Left renal pelvis (tissue), 4 donors: ENCODE results near the gene PXDN. TPM values are rescaled to one million over a fixed set of nuclear protein-coding genes. Genes with fewer than 3 reads are reported as not detected.
"Not testable (repeated sequence)": the region's sequence is repeated elsewhere in the genome, so short reads cannot be mapped to it uniquely, and the experiment has no call there.

Source experiments
- DNase-seq, 4 donors: peaks; one replicate each; pipeline ENCODE4 v3.0.0-alpha.2; 2013; ENCODE audit warnings: low read depth in 4 of 4, low spot score in 3 of 4
- polyA plus RNA-seq, 4 donors: library from polyadenylated mRNA; unstranded; fragments of 120-200 nt; gene quantifications; one replicate each; pipeline ENCODE4 v1.2.1, GENCODE V29; 2013; ENCODE audit not compliant: insufficient read length in 4 of 4

The PXDN gene
- polyA plus RNA-seq, 4 donors = 154 to 245 (median 177) TPM

DNA sequence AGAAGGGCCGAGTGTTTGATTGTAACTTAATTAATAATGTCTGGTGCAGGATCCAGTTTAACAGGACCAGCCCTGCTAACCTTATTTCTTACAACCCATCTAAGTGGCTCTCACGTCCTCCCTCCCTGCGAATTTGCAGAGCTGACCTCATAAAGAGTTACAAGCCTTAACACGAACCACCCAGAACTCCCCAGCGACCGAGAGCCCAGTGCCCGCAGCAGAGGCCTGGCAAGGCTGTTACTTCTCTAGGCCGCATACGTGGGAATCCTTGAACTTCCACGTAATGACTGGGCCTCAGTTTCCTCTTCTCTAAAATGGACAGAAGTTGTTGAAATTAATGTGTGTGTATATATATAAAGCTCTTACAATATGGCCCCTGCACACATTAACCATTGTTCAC is 55.5 kb downstream of the PXDN start:
- DNase-seq = no peak

DNA sequence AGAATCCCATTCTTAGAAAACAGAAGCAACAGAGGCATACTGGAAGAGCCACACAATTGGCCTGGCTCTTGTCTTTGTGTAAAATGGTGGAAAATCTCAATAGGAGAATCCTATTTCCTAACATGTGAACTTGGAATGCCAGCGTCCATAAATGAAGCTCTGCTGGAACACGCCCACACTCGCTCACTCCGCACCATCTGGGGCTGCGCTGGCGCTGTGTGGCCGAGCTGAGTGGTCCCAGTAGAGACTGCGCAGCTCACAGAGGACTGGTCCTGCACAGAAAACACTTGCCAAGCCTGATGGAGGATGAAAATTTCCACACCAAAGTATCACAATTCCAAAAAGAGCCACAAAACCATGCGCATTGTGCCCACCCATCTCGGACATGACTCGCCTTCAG is 56.2 kb downstream of the PXDN start:
- no peak for DNase-seq

DNA sequence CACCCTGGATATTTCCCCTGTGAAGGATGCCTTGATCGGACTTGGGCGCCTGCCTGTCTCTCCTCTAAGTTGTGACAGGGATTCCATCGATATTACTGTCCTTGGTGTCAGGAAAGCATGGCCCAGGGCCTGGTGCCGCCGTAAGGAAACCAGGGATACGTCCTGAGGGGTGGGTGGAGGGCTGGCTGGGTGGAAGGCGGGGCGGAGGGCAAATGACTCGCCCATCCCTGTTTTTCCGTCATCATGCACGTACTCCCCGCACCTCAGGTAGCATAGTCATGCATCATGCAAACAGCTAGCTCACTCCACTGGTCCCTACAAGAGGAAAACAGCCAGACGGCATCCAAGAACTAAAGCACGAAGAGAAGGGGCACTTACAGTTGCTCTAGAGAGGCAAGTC is 57.1 kb downstream of the PXDN start:
- DNase-seq = no peak

DNA sequence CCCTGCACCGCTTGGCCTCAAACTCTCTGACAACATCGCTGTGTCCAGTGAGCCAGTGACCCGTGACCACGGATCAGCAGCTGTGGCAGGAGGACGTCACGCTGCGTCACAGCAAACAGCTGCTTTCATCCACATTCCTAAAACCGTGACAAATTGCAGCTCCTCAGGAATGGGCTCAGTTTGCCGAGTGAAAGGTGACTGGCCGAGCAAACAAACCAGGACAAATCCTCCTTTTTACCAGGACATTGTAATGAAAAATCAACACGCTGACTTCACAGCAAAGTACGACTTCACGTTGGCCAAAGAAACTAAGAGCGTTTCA is 57.6 kb downstream of the PXDN start:
- DNase-seq = no peak

DNA sequence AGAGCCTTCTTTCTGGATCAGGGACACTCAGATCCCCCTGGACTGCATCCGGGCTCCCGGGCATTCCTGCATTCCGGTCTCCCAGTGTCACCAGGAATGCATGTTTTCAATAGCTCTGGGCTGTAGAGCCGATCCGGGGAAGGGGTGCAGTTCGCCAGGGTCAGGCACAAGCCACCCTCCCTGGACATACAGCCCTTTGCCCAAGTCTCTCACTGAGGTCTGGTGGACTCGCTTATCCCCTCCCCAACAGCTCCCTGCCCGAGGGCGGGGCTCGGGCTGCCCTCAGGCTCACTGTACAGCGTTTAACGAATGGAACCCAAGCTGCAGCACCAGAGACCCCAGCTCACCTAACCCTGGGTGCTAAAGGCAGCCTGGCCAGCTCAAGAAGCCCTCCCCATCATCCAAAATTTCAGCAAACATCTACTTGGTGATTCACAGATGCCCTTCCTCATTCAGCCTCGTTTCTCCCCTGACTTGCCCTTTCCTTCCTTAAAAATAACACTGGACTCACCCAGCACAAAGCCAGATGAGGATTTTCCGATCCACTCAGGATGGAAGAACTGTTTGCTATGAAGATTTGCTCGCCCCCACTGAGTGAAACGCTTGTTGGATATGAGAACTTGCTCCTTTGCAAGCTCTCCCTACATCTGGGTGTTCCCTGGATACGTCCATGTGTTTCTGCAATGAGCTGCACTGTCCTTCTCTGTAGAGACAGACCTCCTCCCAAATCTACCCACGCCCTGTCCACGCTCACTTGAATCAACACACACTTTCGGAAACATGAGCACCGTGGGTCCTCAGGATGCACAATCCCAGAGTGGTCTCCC is 58.1 kb downstream of the PXDN start:
- DNase-seq = no peak

DNA sequence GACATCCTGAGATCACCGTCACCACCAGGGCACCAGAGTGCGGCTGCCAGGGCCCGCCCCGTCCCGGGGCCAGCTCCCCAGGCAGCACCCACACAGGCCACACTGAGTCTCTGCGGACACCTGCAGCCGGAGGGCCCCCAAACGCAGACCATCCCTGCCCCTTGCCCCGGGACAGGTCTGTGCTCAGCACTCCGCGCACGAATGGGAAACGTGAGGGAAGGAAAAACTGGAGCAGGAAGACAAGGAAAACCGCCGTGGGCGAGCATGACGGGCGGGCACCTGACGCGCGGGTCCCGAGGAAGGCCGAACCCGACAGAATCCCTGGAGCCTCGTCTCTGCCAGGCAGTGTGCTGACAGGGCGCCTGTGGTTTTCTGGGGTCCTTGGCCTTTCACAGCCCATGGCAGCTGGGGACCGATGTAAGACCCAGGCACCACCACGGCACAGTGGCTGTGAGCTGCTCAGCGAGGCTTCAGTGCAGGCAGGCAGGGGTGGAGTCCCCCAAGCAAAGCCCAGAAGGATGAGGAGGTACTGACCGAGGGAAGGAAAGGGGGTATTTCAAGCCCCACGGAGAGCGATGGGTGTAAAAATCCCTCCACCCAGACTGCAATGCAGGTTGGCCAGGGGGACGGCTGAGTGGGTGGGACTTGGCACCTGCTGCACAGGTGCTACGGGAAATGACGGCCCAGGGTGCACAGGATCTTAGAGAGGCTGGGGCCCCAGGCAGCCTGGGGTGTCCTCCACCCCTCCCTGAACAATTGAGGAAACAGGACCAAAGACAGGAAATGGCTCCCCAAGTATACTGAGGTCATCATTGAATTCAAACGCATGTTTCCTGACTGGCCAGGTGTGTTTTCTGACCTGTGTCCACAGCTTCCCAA is 59.0 kb downstream of the PXDN start:
- DNase-seq = no peak

DNA sequence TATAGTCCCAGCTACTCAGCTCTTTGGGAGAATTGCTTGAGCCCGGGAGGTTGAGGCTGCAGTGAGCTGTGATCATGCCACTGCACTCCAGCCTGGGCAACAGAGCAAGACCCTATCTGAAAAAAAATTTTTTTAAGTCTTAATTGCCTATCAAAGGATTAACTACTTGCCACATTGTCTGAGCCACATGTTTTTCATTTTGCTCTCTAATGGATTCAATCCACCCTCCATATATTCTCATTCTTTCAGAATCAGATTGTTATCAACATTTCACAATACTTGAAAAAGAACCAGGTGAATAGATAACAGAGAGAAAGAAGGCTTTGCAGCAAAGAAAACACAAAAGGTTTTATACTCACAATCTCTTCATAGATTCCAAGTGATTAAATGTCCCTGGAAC is 61.0 kb downstream of the PXDN start:
- DNase-seq = no peak

DNA sequence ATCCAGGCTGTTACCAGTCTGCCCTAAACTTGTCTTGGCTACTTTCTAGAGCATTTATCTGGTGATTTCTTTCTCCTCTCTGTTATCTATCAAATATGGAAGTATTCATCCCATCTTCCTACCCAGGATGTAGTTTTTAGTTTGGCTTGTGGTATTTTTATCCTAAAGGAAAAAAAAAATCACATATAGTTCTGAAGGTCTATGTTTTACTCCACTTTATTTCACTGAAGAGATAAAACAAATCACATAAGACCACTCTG is 62.2 kb downstream of the PXDN start:
- DNase-seq = no peak

DNA sequence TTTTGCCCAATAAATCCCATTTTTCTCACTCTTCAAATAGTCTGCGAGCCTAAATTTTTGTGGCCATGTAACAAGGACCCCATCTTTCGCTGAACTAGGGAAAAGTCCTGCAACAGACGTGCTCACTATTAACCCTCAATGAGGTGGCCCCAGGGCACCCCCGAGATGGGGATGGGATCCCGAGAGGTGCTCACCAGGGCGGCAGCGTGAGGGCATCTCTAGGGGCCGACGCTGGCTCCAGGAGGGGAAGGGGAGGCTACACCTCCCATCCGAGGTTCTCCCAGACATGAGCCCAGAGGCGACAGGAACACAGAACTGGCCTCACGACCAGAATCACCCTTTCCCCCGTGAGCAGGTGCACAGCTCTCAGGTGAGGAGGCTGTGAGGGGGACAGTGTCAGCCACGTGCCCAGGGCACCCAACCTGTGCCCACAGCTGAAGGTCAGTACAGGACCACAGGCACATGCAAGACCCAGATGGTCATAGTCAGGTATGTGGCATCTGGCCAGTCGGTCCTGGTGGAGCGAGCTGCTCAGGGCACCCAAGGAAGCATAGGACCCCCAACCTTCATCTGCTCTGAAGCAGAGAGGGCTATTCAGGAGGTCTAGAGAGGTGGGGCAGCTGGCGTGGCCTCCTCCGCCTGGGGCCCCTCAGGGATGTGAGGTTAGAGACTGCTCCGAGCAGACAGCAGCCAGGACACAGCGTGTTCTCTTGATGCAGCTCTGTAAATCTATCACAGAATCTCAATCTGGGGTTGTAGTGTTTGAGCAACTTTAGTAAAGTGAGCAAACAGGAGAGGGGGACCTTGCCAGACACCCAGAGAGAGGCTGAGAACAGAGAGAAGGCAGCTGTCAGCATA is 62.8 kb downstream of the PXDN start:
- DNase-seq = no peak

DNA sequence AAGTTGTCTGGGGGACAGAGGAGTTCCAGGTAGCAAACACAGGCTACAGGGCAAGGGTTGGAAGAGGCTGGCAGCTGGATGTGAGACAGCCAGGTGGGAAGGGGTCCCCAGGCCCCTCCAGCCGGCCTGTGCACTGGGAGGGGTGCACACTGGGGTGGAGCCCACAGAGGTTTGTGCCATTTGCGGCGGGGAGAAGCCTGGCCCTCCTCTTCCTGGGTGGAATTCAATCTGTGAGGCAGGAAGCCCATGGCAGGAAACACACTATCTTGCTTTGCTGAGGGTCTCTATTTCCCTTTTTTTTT is 63.3 kb downstream of the PXDN start:
- no peak for DNase-seq

DNA sequence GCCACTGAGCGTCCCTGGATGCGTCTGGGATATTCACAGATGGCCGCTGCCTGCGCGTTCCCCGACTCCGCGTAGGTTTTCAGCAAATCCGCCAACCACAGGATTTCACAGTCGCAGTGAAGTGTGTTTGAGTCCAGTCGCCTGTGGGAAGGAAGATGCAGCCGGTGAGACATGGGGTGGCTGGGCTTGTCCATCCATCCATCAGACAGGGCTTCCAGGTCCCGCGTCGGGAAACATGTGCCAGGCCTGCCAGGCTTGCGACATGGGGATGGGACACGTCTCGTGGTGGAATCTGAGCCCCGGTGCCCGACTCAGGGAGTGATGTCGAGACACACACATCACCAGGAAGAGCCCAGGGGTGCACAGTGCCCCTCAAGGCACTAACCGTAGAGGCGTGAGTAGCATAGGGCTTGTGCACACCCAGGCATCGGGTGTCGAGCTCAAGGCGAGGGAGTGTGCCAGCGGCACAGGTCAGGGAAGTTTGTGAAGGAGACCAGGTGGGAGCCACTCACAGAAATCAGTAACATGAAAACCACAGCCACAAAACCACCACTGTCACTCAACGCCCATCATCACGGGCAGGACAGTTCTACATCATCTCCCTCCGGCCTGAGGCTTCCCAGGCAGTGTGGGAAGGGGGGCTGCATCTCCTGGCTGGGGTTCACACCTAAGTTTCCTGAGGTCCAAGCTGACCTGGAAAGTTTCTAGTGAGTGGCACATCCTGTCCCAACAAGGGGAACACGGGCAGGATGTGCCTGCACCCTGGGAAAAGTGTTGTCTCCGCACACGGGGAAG is 63.9 kb downstream of the PXDN start:
- DNase-seq = no peak

DNA sequence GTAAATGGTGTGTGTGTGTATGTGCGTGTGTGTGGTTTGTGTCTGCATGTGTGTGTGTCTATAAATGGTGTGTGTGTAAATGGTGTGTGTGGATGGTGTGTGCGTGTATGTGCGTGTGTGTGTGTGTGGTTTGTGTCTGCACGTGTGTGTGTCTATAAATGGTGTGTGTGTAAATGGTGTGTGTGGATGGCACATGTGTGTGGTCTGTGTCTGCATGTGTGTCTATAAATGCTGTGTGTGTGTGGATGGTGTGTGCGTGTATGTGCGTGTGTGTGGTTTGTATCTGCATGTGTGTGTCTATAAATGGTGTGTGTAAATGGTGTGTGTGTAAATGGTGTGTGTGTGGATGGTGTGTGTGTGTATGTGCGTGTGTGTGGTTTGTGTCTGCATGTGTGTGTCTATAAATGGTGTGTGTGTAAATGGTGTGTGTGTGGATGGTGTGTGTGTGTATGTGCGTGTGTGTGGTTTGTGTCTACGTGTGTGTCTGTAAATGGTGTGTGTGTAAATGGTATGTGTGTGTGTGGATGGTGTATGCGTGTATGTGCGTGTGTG is 64.8 kb downstream of the PXDN start:
- DNase-seq = not testable (repeated sequence)

DNA sequence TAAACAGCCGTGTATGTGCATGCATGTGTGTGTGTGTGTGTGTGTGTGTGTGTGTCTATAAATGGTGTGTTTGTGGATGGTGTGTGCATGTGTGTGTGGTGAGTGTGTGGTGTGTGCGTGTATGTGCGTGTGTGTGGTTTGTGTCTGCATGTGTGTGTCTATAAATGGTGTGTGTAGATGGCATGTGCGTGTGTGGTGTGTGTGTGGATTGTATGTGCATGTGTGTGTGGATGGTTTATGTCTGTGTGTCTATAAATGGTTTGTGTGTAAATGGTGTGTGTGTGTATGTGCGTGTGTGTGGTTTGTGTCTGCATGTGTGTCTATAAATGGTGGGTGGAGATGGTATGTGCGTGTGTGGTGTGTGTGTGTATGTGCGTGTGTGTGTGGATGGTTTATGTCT is 65.2 kb downstream of the PXDN start:
- not testable (repeated sequence) for DNase-seq

DNA sequence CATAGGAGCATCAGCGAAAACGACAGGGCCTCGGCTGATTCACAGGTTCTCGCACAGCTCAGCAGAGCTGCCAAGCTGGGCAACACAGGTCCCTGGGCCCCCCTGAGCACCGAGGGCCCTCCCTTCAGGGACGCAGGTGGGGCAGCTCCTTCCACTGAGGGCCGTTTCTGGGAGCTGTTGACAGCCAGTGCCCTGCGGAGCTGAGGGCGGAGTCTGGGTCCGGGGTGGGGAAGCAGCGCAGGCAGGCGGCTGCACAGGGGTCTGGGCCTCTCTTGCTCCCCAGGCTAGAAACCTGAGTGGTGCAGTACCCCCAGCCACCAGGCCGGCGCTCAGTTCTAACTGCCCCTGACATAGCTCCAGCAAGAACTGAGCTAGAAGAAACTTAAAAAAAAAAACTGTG is 65.7 kb downstream of the PXDN start:
- no peak for DNase-seq

DNA sequence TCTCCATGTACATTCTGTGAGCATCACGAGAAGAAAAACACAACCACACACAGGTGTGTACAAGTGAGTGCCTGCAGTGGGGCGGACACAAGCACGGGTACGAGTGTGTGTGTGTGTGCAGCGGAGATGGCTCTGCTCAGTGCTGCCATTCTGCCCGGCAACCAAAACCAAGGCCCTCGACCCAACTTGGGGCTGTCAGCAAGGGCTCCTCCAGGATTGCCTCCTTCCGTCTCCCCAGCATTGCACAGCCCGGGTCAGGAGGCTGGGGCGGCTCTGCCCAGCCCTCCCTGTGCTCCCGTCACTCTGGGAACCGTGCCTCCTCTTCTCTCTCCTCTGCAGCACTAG is 66.5 kb downstream of the PXDN start:
- no peak for DNase-seq

DNA sequence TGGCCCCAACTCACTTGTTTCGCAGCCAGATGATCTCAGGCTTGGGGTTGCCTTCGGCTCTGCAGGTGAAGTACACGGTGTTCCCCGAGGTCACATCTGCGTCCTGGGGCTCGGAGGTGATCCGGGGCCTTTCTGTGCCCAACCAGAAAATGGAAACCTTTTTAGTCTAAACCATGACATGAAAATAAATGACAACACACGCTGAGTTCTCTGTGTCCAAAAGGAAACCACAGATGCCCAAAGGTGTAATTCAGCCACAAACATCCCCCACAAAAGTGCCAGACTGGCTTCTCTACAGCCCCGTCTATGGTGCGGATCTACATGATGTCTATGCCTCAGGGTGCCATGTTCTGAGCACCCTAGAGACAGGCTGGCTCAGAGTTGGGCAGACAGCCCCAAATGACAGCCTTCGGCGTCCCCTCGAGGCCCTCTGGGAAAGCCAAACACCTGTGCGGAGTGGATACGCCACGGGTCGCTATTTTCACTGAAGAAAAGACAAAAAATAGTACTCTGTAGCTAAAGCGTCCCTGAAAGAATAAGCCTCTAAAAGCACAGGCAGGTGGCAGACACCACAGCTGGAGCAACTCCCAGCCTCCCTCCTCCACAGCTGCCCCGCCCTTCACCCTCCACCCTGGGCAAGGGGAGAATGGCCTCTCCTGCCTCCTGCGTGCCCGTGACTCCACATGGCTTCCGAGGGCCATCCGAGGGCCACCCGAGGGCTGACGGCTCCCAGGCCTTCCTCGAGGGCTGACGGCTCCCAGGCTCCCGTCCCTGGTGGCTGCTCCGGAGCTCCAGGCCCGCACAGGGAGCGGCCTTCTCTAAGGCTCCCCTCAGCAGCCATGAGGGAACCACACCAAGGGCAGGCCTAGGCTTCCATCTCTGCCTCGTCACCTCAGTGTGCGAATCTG is 67.1 kb downstream of the PXDN start:
- no peak for DNase-seq

DNA sequence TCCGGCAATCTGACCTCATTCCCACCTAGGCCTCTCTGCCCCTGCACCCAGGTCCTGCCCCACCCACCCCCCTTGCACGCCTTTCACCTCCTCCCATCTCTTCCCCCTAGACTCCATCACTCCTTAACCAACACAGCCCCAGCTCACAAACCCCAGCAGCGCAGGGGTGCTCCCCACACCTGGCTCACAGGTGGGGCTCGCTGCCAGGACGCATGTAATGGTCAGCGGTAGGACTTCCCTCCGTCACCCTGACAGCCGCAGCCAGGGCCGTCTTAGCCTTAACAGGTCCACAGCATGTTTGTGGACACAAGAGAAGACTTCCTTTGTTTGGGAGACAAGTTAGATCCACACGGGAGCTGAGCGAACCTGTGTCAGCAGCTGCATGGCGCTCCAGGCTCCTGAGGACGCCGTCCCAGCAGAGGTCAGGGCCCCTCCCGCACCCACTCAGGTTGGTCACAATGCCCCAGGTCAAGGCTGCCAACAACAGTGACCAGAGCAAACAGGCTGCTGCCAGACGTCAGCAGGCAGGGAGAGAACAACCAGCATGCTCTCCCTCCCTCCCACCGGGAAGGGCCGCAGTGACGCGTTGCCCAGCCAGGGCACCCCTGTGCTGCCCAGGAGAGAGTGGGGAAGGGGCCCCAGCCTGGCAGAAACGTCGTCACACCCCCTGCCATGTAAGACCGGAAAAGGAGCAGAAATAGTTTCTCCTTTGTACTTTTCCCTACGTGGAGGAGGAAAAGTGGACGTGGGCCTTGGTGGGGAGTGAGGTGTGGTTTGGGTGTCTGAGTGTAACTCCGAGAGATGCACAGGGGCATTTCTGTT is 68.0 kb downstream of the PXDN start:
- DNase-seq = no peak

DNA sequence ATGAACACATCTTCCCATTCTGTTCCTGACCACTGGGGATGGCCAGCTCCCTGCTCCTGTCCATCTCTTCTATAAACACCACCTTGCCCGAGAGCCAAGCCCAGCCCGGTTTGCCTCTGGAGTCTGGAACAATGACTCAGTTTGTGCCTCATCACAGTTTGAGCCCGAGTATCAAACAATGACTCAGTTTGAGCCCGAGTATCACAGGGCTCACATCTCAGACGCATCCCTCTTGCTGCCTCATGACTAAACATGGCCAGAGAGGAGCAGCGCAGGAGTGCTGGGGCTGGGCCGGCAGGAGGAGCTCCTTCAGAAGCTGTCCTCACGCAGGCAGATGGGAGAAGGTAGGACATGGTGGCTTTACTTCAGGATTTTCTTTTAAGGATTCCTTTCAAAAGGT is 68.7 kb downstream of the PXDN start:
- DNase-seq = no peak
